Upper lobe of right lung (tissue), 1 donor: ENCODE data around the gene CDH23. TPM values are rescaled to one million over a fixed set of nuclear protein-coding genes. Genes with fewer than 3 reads are reported as not detected.

Experiments used
- ATAC-seq: fragments of 200-7000 bp; cut with Tn5 transposase; one replicate; pipeline ENCODE4 v1.9.1; 2020; ENCODE audit warnings: mild to moderate bottlenecking, moderate library complexity
- DNase-seq: peaks from one replicate; pipeline ENCODE4 v3.0.0-alpha.2; 2020
- H3K27ac ChIP-seq: fragments of 200-600 bp; one replicate; pipeline ENCODE4 v1.8.0; 2022
- H3K27me3 ChIP-seq: fragments of 200-600 bp; one replicate; pipeline ENCODE4 v1.8.0; 2022; ENCODE audit warnings: mild to moderate bottlenecking
- H3K36me3 ChIP-seq: fragments of 200-600 bp; one replicate; pipeline ENCODE4 v1.8.0; 2022
- H3K4me1 ChIP-seq: fragments of 200-600 bp; one replicate; pipeline ENCODE4 v1.8.0; 2022
- H3K4me3 ChIP-seq: fragments of 200-600 bp; one replicate; pipeline ENCODE4 v1.8.0; 2022; ENCODE audit warnings: mild to moderate bottlenecking
- H3K9me3 ChIP-seq: fragments of 200-600 bp; one replicate; pipeline ENCODE4 v1.8.0; 2022
- intact Hi-C: fragments of 100-400 bp; cut with DNase I; formaldehyde crosslinking; loops from one replicate; pipeline ENCODE4 v1.11.0; 2022
- total RNA-seq: library from RNA; stranded (reverse); fragmentation: NEBNext Ultra II Directional; extraction: Animal tissue kit (Norgen Biotek cat#: 25700); gene quantifications from one replicate; pipeline ENCODE4 v1.2.1, GENCODE V29; 2021
- TF ChIP-seq, protein P1 (sequence below): fragments of 200-600 bp; IDR thresholded peaks from one replicate; pipeline ENCODE4 v1.8.0; 2022; ENCODE audit warnings: antibody characterized with exemption
- donor health status: DM: no; HTN: yes; CAD: no; lungs with severe emphysema.

CDH23 gene
- total RNA-seq, 1 donor from 2014 or later = 10.9 TPM

DNA sequence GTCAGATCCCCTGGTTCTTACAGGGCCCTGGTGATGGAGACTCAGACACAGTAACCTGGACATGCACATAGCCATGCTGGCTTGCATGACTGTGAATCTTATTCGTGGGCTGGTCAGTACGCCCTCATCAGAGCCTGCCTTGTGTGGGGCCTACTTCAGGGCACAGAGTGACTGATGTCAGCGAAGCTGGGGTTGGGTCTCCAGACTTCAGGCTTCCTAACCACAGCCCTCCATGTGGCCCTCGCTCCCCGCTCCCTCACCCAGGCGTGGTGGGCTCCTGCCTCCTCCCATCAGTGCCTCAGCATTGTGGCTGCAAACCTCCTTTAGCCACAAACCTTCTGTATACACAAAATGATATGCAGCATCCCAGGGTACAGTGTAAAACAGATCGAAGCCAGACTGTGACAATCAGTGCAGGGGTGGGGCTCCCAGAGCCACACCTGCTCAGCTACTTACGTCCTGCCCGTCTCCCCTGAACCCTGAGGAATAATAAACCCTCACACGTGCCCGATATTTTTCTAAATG, 329.9 kb downstream of the CDH23 start:
- peak overlapping the region; percentile 86 for H3K27ac ChIP-seq

DNA sequence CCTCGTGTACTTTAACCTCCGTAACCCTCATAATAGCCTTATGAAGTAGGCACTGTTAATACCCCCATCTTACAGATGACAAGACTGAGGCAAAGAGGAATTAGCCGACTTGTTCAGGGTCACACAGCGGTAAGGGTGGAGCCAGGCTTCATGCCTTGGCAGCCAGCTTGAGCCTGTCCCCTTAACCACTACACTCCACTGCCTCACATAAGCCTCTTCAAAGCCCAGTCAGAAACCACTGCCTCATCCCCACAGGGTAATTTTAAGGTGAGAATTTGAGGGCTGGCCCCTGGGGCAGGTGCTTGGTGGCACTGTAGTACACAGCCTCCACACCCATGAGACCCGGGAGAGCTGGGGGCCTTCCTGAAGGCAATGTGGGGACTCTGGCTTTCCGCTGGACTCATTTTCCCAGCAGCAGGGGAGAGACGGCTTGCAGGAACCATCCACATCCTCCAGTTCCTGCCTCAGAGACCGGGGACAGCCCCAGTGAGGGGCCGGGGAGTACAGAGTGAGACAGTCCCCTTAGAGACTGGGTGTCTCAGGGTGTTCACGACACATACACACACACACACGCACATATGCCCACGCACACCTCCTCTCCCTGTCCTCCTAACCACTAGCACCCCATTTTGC, 330.5 kb downstream of the CDH23 start:
- no peaks in the 10 kb centered on the region for H3K9me3 ChIP-seq
- H3K4me3 ChIP-seq = no peak overlapping the region
- ATAC-seq (peak; percentile 11), DNase-seq (no peak)
- peak overlapping the region; percentile 86 for H3K27ac ChIP-seq
- H3K4me1 ChIP-seq = peaks cover 39% of the 10 kb centered on the region
- intact Hi-C loops = no loop called here
- no peaks in the 10 kb centered on the region for H3K27me3 ChIP-seq
- TF ChIP-seq, protein P1, sequence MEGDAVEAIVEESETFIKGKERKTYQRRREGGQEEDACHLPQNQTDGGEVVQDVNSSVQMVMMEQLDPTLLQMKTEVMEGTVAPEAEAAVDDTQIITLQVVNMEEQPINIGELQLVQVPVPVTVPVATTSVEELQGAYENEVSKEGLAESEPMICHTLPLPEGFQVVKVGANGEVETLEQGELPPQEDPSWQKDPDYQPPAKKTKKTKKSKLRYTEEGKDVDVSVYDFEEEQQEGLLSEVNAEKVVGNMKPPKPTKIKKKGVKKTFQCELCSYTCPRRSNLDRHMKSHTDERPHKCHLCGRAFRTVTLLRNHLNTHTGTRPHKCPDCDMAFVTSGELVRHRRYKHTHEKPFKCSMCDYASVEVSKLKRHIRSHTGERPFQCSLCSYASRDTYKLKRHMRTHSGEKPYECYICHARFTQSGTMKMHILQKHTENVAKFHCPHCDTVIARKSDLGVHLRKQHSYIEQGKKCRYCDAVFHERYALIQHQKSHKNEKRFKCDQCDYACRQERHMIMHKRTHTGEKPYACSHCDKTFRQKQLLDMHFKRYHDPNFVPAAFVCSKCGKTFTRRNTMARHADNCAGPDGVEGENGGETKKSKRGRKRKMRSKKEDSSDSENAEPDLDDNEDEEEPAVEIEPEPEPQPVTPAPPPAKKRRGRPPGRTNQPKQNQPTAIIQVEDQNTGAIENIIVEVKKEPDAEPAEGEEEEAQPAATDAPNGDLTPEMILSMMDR = no peak
- no peaks in the 10 kb centered on the region for H3K36me3 ChIP-seq

More for the DNA sequence above, 329.9 kb downstream of the CDH23 start:
- Histone ChIP-seq H3K4me3 (no peak overlapping the region), H3K36me3 (no peaks in the 10 kb centered on the region), H3K27me3 (no peaks in the 10 kb centered on the region), H3K4me1 (peaks cover 39% of the 10 kb centered on the region), H3K9me3 (no peaks in the 10 kb centered on the region)
- no peak for ATAC-seq
- TF ChIP-seq, protein P1 = no peak
- intact Hi-C loops = no loop called here
- DNase-seq = no peak

DNA sequence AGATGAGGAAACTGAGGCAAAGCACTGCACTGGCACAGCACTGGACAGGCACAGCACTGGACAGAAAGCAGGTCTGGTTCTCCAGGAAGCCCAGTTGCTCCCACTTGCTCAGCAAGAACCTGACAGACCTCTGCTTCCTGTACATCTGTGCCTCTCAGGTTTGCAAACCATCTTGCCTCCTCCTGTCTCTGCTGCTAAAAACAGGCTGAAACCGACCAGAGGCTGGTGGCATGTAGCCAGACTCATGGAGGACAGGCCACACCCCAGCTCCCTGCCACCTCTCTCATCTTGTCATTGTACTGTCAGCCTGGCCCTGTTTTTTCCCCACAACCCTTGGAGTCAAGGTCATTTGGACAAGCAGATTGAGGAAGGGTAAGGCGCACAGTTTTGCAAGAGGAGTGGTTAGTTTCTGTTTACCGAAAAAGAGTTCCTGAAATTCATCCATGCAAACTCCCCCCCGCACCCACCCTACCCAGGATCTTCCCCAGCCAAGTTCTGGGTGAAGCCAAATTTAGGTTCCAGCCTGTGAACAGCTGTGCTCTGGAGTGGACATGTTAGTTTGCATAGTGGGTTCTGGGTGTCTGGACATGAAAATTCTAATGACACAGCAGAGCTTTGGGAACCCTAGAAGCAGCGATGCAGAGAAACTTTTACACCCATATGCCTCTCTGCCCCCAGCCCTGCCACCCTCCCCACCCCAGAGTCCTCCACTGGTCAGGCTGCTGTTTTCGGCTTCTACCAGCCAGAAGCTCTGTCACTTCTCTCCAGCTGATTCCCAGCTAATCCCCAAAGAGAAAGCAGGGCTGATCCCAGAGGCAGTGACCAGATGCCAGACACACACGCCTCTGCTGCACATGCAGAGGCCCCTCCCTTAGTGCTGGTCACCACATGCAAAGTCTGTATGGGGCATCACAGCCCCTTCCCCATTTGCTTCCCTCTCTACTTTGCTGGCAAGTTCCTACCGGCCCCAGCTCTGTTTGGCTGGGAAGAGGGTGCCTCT, 331.3 kb downstream of the CDH23 start:
- intact Hi-C loops = no loop called here
- Histone ChIP-seq H3K27ac (peak overlapping the region; percentile 86), H3K4me3 (no peak overlapping the region), H3K36me3 (no peaks in the 10 kb centered on the region), H3K9me3 (no peaks in the 10 kb centered on the region), H3K4me1 (peaks cover 39% of the 10 kb centered on the region), H3K27me3 (no peaks in the 10 kb centered on the region)
- ATAC-seq (peak; percentile 60), DNase-seq (no peak)
- TF ChIP-seq, protein P1 = no peak

DNA sequence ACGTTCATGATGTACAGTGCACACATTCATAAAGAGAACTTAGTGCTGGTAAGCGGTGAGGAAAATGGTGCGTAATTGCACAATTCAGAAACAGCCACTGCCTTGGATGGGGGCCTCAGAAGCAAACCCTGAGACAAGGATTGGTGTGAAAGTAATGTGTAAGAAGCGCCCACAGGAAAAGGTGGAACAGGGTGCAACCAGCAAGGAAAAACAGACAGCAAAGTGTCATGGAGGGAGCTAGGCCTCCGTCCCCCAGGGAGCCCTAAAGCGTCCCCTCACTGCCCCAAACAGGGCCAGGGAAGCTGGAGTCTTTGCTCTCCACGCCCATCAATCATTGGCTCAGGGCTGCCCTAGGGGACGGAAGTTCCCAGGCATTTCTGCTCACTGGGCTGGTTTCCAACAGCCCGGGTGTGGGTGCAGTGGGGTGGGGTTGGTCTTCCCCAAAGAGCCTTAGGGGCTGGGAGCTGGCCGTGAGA, 332.5 kb downstream of the CDH23 start:
- ATAC-seq = peak; percentile 58

GRCh38 chr10:71731791-71732190, 335.1 kb downstream of the CDH23 start:
- Histone ChIP-seq H3K36me3 (no peaks in the 10 kb centered on the region), H3K4me1 (peaks cover 50% of the 10 kb centered on the region), H3K4me3 (no peak overlapping the region), H3K27me3 (no peaks in the 10 kb centered on the region), H3K9me3 (no peaks in the 10 kb centered on the region), H3K27ac (no peak overlapping the region)
- DNase-seq (no peak), ATAC-seq (no peak)
- TF ChIP-seq, protein P1 = no peak
- intact Hi-C loops = no loop called here

More for the DNA sequence above, 332.5 kb downstream of the CDH23 start:
- H3K9me3 ChIP-seq = no peaks in the 10 kb centered on the region
- H3K27ac ChIP-seq = peak overlapping the region; percentile 86
- no peaks in the 10 kb centered on the region for H3K36me3 ChIP-seq
- no peaks in the 10 kb centered on the region for H3K27me3 ChIP-seq
- TF ChIP-seq, protein P1 = no peak
- DNase-seq = peak; percentile 79
- H3K4me1 ChIP-seq = peaks cover 39% of the 10 kb centered on the region
- H3K4me3 ChIP-seq = no peak overlapping the region
- intact Hi-C loops = no loop called here
